HG02763 (cell line): Measurements from ENCODE around the gene LMX1B.
"Not testable (repeated sequence)": the region's sequence is repeated elsewhere in the genome, so short reads cannot be mapped to it uniquely, and the experiment has no call there.

Experiments
- ATAC-seq: cut with Tn5 transposase; IDR thresholded peaks from one replicate; pipeline ENCODE4 v1.9.1; 2021; ENCODE audit warnings: mild to moderate bottlenecking, moderate library complexity; ENCODE audit not compliant: unreplicated experiment

The LMX1B gene

GRCh38 chr9:126652140-126652582, 38.4 kb downstream of the LMX1B start:
- no peak for ATAC-seq

DNA sequence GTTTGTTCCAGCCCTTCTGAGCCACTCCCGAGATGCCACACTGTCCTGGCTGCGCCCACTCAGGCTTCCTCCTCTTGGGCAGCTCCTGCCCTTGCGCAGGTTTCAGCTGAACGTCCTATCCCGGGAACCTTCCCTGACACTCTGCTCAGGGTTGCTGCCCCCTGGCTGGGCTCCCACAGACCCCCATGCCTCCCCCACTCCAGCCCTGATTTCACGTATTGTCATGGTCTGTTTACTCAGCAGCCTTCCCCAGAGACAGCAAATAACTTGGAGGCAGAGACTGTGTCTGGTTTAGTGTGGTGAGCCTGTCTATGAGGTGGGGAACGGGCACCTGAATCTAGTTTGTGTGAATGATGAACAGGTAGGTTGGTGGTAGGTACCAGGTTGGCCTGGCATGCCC, 40.4 kb downstream of the LMX1B start:
- ATAC-seq = no peak

GRCh38 chr9:126656214-126656613, 42.5 kb downstream of the LMX1B start:
- not testable (repeated sequence) for ATAC-seq

DNA sequence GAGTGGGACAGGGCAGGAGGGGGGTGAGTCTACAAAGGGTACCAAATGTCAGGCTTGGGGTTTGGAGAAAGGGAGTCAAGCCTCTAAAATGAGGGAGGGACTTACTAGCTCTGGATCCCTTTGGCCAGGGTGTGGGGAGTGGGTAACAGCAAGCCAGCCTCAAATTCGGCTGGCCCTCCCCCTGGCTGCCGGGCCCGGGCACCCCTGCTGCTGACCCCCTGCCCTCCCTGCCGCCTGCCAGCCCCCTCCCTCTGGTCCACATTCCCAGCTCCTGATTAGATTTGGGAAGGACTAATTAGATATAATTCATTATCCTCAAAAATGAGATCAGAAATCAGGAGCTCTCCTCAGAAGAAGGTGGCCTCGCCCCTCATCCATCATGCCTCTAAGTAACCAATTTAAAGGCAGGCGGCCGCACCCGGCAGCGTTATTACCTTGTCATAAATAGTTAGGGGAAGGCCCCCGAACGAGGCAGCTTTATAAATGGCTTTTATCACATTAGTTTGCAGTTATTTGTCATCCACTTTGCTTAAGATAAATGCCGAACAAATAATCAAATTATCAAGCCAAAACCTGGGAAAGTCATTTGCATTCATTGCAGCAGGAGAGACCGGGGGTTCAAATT, 44.6 kb downstream of the LMX1B start:
- no peak for ATAC-seq

- no peak for ATAC-seq
These were observed 45.3 kb downstream of the LMX1B start for GRCh38 chr9:126658956-126659555.

DNA sequence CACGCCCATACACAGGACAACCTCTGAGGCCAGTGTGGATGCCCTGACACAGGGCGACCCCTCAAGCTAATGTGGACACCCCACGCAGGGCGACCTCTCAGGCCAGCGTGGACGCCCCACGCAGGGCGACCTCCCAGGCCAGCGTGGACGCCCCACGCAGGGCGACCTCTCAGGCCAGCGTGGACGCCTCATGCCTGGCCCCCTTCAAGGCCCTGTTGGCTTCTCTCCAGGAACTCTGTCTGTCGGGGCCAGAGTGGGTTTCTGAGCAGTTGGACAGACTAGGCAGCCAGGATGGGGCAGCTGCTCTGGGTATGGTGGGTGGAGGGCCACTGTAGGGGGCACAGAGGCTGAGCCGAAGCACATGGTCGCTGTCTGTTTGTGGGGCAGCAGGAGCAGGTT, 47.4 kb downstream of the LMX1B start:
- ATAC-seq = no peak

- no peak for ATAC-seq
These were observed 48.0 kb downstream of the LMX1B start for GRCh38 chr9:126661521-126662251.

DNA sequence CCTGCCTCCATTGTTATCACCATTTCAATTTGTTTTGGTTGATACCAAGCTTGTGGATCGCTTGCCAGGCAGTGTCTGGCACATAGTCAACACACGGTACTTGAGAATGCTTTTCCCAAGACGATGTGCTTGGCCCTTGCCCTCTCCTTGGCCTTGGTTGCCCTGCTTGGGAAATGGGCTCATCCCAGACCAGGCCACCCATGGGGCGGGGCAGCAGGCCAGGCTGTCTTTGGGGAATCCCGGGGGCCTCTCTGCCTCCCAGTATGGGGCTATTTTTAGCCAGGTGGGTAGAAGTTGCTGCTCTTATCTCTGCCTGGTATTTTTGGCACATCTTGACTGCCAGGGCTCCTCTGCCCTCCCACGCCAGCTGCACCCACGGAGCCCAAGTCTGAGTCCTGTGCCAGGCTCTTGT, 49.9 kb downstream of the LMX1B start:
- no peak for ATAC-seq

- no peak for ATAC-seq
These were observed 51.3 kb downstream of the LMX1B start for GRCh38 chr9:126664900-126665643.

DNA sequence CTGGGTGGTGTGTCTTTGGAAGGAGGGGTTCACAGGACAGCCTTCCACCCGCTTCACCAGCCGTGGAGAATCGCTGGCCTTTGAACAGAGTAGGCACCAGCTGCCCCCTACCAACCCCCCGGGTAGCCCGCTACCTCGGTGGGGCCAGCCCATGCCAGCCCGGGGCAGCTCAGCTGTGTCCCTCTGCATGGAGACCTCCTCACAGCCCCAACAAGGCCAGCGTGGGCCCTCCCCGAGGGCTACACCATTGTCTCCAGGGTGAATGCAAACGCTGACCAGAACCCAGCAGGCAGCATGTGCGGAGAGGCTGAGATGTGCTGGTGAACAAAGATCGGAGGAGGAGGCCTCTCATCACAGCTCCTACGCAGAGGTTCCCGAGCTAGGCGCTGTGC, 51.9 kb downstream of the LMX1B start:
- no peak for ATAC-seq

DNA sequence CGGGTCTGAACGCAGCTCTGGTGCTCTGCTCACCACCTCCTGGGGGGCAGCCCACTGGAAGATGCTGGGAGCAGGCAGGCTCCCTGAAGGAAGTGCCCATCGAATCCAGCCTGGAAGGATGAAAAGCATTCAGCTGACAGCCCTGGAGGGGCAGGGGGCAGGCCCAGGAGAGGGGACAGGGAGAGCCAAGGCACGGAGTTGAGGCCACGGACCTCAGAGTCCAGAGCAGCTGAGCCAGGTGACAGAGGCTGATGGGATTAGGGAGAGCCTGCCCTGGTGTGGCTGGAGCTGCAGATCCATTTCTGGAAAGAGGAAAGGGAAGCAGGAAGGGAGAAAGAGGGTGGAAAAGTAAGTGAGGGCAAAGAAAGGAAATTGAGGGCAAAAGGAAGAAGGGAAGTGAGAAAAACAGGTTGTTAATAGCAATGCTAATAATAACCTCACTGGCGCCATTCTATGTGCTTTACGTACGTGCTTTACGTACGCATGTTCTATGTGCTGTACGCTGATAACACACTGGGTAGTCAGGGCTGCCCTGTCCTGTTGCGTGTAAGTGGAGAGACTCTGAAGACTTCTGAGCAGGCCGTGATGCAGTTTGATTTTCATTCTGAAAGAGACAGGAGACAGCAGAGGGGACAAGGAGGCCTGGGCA, 52.6 kb downstream of the LMX1B start:
- no peak for ATAC-seq

DNA sequence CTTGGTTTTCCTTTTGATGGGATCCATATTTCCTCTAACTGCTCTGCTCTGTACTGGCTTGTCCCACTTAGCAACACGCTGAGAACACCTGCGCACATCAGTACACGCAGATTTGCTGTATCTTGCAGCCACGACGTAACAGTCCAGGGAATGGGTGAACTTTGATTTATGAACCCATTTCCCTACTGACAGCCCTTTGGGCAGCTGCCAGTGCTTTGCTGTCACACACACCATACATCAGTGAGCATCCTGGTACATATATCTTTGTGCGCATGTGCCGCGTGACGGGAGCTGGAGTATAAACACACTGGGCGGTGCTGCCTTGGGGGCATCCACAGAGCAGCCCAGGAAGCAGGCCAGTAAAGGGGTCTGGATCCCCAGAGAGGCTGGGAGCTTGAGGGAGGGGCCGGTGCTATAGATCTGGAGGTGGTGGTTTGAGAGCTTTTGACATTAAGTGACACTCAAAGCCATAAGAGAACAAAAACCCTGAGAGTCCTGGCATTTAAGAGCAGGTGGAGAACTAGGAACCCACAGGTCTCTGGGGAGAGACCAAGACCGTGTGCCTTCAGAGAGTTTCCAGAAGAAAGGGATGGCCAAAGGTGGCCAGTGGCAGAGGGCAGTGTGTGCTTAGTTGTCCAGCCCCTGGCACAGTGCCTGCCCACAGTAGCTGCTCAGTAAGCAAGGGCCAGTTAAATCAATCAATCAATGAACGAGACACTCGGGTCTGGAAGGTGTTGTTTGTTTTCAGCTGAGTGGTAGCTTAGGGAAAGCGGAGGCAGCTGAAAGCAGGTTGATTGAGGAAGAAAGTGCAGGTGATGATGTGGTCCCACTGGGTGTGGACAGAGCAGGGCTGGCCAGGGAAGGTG, 53.7 kb downstream of the LMX1B start:
- no peak for ATAC-seq

DNA sequence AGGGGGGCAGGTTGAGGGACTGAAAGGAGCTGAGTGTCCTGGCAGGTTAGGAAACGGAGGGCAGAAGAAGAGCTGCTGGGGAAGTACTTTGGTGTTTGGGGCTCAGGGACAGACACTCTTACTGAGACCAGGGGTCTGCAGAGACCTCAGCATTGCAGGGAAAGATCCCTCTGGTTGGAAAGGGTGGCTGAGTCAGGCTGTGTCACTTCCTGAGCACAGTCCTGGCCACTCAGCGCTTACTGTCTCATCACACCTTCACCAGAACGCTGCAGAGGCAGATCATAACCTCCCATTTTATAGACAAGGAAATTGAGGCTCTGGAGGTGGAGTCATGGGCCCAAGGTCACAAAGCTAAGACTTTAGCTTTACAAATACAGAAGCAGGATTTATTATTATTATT, 54.3 kb downstream of the LMX1B start:
- no peak for ATAC-seq

- ATAC-seq = no peak
These were observed 55.4 kb downstream of the LMX1B start for GRCh38 chr9:126669108-126669507.

DNA sequence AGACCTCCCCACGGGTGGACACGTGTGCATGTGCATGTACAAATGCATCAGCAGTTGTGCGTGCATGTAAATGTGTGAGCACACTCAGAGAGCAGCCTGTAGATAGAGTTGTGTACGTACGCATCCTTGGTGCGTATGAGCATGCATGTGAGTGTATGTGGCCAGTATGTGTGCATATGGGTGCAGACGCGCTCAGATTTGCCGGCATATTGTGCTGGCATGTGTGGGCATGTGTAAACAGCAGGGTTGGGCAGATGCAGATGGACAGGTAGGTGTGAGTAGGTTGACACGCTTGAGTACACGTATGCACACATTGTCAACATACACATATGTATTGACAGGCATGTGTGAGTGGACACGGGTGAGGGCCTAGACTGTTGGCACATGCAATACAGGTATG, 56.5 kb downstream of the LMX1B start:
- no peak for ATAC-seq

DNA sequence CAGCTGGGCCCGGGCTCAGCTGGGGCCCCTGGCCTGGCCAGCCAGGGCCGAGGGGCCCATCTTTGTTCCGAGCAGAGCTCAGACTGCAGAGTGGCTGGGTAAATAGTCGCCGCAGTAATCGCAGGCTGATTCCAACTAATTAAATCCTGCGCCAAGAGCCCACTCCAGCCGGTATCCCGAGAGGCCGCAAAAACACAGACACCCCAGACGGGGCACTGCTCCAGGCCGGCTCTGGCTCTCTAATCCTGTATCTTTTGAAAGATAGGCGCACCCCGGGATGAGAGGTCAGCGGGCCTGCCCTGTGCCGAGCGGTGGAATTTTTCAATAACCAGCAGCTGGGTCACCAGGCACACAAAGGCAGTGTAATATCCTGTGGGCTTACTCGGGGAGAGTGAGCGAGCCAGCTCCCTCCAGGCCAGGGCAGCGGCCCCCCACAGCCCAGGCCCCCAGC, 57.7 kb downstream of the LMX1B start:
- no peak for ATAC-seq

GRCh38 chr9:126671983-126672382, 58.3 kb downstream of the LMX1B start:
- no peak for ATAC-seq

DNA sequence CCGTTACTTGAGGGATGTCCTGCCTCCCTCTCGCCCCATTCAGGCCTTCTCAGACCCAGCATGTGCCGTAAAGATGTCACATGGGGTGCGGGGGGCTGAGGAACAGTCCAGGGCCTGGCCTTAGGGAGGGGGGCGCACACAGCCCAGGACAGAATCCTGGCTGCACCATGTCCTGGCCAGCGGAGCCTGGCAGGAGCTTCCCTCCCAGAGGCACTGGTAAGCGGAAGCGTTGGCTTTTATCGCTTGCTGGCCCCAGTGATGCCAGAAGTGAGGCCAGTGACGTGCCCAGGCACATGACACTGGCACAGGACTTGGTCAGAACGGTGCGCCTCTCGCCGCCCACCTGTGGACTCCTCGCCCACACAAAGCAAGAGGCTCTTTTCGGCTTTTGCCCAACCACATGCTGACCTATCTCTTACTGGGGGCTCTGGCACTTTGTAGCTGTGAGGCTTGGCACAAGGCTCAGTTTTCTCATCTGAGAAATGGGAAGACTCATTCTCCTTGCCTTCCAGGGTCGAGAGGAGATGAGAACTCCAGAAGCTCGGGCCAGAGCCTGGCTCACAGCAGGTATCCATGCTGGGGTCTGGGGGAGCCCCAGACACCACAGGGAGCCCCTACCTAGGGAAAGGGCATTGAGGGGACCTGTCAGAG, 59.0 kb downstream of the LMX1B start:
- no peak for ATAC-seq

DNA sequence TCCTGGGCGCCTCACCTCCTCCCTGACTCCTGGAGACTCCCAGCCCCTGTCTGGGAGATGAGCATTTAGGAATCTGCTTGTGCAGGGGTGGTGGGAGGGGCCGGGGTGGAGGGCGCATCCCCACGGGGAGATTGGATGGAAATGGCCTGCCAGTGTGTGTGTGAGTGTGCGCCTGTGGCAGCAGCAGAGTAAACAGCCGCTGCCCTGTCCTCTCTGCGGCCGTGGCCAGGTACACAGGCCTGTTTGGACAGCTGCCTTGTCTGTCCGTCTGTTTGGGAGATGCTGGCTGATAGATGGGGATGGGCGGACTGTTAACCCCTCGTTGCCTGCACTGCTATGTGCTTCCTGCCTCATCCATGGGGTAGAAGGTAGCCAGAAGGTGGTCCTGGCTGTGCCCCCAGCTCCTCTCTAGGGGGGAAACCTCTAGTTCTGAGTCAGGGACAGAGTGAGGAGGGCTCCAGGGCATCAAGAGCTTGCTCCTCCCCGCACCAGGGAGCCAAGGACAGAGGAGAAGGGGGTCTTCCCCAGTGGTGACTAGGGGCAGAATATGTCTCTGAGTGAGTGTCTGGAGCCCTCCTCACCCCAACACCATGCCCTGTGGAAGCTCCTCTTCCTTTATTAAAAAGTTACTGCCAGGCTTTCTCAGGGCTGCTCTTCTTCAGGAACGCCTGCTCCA, 60.1 kb downstream of the LMX1B start:
- ATAC-seq = no peak
